Tibial nerve (tissue), 4 donors: ENCODE results near the gene GOSR1. TPM values are rescaled to one million over a fixed set of nuclear protein-coding genes. Genes with fewer than 3 reads are reported as not detected.
"Not testable (repeated sequence)": the region's sequence is repeated elsewhere in the genome, so short reads cannot be mapped to it uniquely, and the experiment has no call there.

ENCODE experiments used
- DNase-seq, 2 donors: peaks; one replicate each; pipeline ENCODE4 v3.0.0-alpha.2; 2019; ENCODE audit warnings: low spot score in 2 of 2
- H3K27ac ChIP-seq, 4 donors: fragments of 200-600 bp; sonication (generic) in 3 of 4; one replicate each; pipeline ENCODE4 v1.5.1; 2017 to 2019; ENCODE audit warnings: mild to moderate bottlenecking in 1 of 4
- H3K27me3 ChIP-seq, 2 donors: fragments of 200-600 bp; sonication (generic) in 1 of 2; one replicate each; pipeline versions ENCODE4 v1.5.1 to v1.6.0; 2017 to 2019
- H3K36me3 ChIP-seq, 3 donors: fragments of 200-600 bp; sonication (generic); one replicate each; pipeline ENCODE4 v1.5.1; 2018 to 2019
- H3K4me1 ChIP-seq, 4 donors: fragments of 200-600 bp; sonication (generic) in 3 of 4; one replicate each; pipeline ENCODE4 v1.5.1; 2017 to 2019
- H3K4me3 ChIP-seq, 4 donors: fragments of 200-600 bp; sonication (generic) in 3 of 4; one replicate each; pipeline ENCODE4 v1.5.1; 2017 to 2019; ENCODE audit warnings: mild to moderate bottlenecking in 1 of 4, moderate library complexity in 1 of 4
- H3K9me3 ChIP-seq, 4 donors: fragments of 200-600 bp; sonication (generic) in 3 of 4; one replicate each; pipeline ENCODE4 v1.5.1; 2017 to 2019
- EP300 ChIP-seq, 2 donors: sonication (generic); formaldehyde crosslinking; IDR thresholded peaks; one replicate each; pipeline ENCODE4 v1.6.1; 2017; ENCODE audit warnings: antibody characterized with exemption in 2 of 2, mild to moderate bottlenecking in 1 of 2
- POLR2A ChIP-seq, 2 donors: fragments of 450-650 bp; IDR thresholded peaks; one replicate each; pipeline ENCODE4 v1.6.1; 2017; ENCODE audit warnings: antibody characterized with exemption in 2 of 2, mild to moderate bottlenecking in 2 of 2, moderate library complexity in 2 of 2
- WGBS, 2 donors: methylation state at CpG; one replicate each; pipeline ENCODE4 v1.1.5; 2018; 5-methylcytosine and 5-hydroxymethylcytosine counted together
- total RNA-seq, 4 donors: library from RNA; depleted of rRNA; stranded (reverse); fragments of >200 nt; gene quantifications; one replicate each; pipeline ENCODE4 v1.1.0, GENCODE V29; 2016
- TF ChIP-seq, protein P1 (sequence below), 5 experiments: fragments of 200-600 bp in 3 of 5; fragments of 450-650 bp in 2 of 5; sonication (generic) in 3 of 5; IDR thresholded peaks; one replicate each; pipeline ENCODE4 v1.5.1; 2016 to 2019; ENCODE audit warnings: antibody characterized with exemption in 5 of 5, mild to moderate bottlenecking in 3 of 5, moderate library complexity in 2 of 5

The GOSR1 gene
- total RNA-seq, 4 donors from 2014 or later = 20.7 to 37.1 (median 26.4) TPM

DNA sequence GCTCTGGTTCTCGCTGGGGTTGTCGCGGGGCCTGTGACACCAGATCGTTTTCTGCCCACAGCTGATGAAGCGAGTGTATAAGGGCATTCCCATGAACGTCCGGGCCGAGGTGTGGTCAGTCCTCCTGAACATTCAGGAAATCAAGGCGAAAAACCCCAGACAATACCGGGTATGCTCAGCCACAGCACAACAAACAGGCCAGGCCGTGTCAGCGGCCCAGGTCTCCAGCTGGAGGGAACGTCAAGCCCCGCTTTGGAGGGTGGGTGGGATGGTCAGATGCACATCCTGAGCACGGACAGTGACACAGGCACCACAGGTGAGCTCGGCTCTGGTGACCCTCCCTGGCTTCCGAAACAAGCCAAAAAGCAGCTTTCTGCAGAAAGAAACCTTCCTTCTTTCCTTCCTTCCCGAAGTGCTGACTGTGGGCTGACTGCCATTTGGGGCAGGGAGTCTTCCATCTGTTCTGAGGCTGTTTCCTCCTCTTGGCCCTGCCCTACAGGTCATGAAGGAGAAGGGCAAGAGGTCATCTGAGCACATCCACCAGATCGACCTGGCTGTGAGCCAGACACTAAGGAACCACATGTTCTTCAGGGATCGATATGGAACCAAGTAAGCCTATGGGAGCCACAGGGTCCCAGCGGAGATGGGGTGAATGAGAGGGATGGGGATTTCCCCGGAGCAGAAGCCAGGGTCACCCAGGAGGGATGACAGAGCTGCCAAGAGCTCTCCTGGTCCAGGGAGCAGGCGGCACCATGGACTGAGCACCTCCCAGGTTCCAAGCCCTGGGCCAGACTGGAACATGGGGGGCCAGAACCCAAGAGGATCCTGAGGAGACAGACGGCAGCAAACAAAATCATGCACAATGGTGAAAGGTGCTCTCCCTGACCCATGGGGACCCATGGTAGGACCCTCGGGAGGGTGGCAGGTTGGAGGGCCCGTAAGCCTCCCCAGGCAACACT, 79.4 kb downstream of the GOSR1 start:
- H3K36me3 ChIP-seq = peaks cover 0 to 18% (median 0%) of the 10 kb centered on the region in 3 donors
- WGBS, 2 donors = 78 to 79% methylated on average over 21 to 26 of the region's 26 CpGs
- H3K27me3 ChIP-seq = no peaks in the 10 kb centered on the region
- no peak overlapping the region for H3K4me3 ChIP-seq
- H3K4me1 ChIP-seq = no peaks in the 10 kb centered on the region
- TF ChIP-seq, protein P1, sequence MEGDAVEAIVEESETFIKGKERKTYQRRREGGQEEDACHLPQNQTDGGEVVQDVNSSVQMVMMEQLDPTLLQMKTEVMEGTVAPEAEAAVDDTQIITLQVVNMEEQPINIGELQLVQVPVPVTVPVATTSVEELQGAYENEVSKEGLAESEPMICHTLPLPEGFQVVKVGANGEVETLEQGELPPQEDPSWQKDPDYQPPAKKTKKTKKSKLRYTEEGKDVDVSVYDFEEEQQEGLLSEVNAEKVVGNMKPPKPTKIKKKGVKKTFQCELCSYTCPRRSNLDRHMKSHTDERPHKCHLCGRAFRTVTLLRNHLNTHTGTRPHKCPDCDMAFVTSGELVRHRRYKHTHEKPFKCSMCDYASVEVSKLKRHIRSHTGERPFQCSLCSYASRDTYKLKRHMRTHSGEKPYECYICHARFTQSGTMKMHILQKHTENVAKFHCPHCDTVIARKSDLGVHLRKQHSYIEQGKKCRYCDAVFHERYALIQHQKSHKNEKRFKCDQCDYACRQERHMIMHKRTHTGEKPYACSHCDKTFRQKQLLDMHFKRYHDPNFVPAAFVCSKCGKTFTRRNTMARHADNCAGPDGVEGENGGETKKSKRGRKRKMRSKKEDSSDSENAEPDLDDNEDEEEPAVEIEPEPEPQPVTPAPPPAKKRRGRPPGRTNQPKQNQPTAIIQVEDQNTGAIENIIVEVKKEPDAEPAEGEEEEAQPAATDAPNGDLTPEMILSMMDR (IDR thresholded peaks at IDR 0.05) = no peak
- TF ChIP-seq EP300 (IDR thresholded peaks at IDR 0.05) = no peak
- no peak for TF ChIP-seq POLR2A (IDR thresholded peaks at IDR 0.05)
- DNase-seq = no peak
- no peaks in the 10 kb centered on the region for H3K9me3 ChIP-seq
- H3K27ac ChIP-seq = no peak overlapping the region

DNA sequence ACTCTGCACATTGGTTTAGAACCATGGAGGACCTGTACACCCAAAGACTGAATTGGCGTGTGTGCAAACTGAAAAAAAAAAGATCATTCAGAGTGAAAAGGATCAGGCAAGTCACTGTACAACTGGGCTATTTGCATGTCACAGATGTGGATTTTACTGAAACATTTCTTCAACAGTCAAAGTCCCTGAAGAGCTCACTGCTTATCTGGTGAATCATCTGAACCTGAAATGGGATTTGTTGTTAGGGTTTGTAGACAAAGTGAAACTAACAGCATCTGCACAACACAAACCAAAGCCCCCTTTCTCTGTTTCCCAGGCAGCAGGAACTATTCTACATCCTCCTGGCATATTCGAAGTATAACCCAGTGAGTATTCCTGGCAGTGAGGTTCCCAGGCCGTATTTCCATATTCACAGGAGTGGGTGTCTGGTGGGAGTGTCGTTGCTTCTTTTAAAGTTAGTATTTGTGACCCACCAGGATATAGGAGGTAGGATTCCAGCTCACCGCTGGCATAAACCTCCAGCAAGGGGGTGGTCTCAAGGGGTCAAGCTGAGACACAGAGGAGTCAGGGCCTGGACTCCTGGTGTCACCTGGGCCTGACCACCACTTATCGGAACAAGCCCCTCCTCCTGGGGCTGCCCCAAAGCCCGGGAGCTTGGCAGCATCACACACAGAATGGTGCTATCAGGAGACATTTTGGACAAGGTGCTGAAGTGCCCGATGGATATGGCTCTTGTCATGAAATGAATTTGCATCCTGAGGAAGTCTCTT, 80.9 kb downstream of the GOSR1 start:
- no peak overlapping the region for H3K27ac ChIP-seq
- 58 to 73% methylated on average over 7 to 8 of the region's 8 CpGs for whole genome bisulfite sequencing, 2 donors
- no peaks in the 10 kb centered on the region for H3K9me3 ChIP-seq
- H3K27me3 ChIP-seq = no peaks in the 10 kb centered on the region
- peaks cover 0 to 17% (median 0%) of the 10 kb centered on the region in 3 donors for H3K36me3 ChIP-seq
- TF ChIP-seq, protein P1 (IDR thresholded peaks at IDR 0.05) = no peak
- TF ChIP-seq POLR2A (IDR thresholded peaks at IDR 0.05) = no peak
- TF ChIP-seq EP300 (IDR thresholded peaks at IDR 0.05) = no peak
- no peak overlapping the region for H3K4me3 ChIP-seq
- no peaks in the 10 kb centered on the region for H3K4me1 ChIP-seq
- no peak for DNase-seq

DNA sequence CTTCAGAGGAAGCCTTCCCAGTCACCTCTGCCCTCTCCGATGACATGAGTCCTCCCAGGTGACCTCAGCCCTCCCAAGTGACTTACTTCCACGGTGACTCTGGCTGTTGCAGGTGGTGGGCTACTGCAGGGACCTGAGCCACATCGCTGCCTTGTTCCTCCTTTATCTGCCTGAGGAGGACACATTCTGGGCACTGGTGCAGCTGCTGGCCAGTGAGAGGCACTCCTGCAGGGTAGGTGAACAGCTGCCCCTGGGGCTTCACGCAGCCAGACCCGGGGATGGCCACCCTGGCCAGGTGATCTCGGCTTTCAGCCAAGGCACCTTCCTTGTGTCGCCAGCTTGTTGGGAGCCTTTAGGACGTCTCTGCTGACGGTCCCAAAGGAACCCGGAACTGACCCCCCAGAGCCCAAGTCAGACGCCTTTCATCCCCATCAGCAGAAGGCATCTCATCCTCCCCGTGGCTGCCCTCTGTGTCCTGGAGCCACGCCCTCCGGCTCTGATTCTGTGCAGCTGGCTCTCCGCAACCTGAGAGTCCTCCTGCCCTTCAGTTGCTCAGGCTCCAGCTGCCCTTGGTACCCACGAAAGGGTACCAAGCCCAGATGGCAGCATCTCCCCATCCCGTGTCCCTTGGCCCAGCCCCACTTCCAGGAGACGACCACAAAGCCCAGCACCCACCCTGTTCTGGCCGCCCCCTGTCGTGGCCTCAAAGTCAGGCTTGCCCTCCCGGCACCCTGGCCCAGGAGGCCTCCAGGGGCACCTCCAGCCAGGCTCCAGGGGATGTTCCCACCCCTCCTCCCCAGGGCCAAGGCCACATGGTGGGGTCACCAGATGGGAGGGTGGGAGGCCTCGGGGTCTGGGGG, 81.7 kb downstream of the GOSR1 start:
- no peaks in the 10 kb centered on the region for H3K9me3 ChIP-seq
- H3K4me1 ChIP-seq = no peaks in the 10 kb centered on the region
- TF ChIP-seq POLR2A (IDR thresholded peaks at IDR 0.05) (no peak), EP300 (IDR thresholded peaks at IDR 0.05) (no peak)
- TF ChIP-seq, protein P1 (IDR thresholded peaks at IDR 0.05) = no peak
- H3K27ac ChIP-seq = no peak overlapping the region
- DNase-seq = no peak
- H3K36me3 ChIP-seq = peaks cover 0 to 17% (median 0%) of the 10 kb centered on the region in 3 donors
- no peaks in the 10 kb centered on the region for H3K27me3 ChIP-seq
- no peak overlapping the region for H3K4me3 ChIP-seq
- 80% methylated on average over 18 to 22 of the region's 22 CpGs for WGBS, 2 donors

DNA sequence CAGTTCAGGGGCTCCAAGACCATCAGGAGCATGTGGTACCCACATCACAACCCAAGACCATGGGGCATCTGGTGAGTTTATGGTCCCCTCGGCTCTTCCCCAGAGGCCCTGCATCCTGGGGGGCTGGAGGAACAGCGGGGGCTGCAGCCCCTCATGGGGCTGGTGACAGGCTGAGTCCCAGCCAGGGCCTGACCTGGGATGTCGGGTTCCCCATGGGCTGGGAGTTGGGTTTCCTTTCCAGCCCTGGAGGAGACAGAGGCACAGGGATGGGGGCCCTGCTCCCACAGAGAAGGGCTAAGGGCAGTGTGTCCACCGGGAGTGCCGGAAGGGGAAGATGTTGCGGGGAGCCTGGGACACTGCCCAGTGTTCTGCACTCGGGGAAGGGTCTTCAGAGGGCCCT, 82.4 kb downstream of the GOSR1 start:
- TF ChIP-seq, protein P1 (IDR thresholded peaks at IDR 0.05) = no peak
- TF ChIP-seq POLR2A (IDR thresholded peaks at IDR 0.05) (no peak), EP300 (IDR thresholded peaks at IDR 0.05) (no peak)
- 70 to 86% methylated on average over 4 to 6 of the region's 7 CpGs for WGBS, 2 donors

DNA sequence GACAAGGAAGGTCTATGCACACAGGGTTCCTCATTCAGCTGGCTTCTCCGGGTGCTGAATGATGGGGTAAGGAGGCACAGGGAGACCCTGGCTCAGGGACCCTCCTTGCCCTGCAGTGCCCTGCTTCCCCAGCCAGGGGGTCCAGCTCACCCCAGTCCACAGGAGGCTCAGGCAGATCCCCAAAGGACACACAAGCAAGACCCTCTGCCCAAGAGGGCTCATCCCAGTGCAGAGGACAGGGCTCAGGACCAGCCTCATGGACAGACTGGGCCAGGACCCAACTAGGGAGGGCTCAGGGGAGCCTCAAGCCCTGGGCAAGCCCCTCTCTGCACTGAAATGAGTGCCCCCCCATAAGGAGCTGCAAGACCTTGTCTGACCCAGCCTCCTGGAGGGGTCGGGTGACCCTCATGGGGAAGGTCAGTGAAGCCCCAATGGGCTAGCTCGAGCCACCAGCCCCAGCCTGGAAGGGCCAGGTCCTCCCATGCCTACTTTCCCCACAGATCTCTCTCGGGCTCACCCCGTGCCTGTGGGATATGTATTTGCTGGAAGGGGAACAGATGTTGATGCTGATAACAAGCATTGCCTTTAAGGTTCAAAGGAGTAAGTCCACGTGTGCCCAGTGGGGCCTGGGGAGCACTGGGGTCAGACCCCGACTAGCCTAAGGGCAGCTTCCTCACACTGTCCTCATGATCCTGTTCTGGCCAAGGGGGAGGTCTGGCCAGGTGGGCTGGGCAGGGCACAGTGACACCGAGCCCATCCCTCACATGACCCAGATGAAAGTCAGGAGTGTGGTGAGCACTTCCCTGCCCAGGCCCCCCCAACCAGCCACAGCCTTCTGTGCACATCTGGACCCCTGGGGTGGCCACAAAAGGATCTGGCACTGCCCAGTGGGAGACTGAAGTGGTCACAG, 83.2 kb downstream of the GOSR1 start:
- H3K27me3 ChIP-seq, H3K9me3 ChIP-seq, DNase-seq, H3K27ac ChIP-seq, H3K4me3 ChIP-seq, H3K4me1 ChIP-seq: not testable (repeated sequence)
- peaks cover 0 to 17% (median 0%) of the 10 kb centered on the region in 3 donors for H3K36me3 ChIP-seq
- 71 to 73% methylated on average over 4 to 6 of the region's 8 CpGs for WGBS, 2 donors

More for the DNA sequence above, 82.4 kb downstream of the GOSR1 start:
- Histone ChIP-seq H3K36me3 (peaks cover 0 to 17% (median 0%) of the 10 kb centered on the region in 3 donors), H3K4me1 (no peaks in the 10 kb centered on the region), H3K27me3 (no peaks in the 10 kb centered on the region), H3K9me3 (no peaks in the 10 kb centered on the region), H3K27ac (no peak overlapping the region), H3K4me3 (no peak overlapping the region)
- no peak for DNase-seq

DNA sequence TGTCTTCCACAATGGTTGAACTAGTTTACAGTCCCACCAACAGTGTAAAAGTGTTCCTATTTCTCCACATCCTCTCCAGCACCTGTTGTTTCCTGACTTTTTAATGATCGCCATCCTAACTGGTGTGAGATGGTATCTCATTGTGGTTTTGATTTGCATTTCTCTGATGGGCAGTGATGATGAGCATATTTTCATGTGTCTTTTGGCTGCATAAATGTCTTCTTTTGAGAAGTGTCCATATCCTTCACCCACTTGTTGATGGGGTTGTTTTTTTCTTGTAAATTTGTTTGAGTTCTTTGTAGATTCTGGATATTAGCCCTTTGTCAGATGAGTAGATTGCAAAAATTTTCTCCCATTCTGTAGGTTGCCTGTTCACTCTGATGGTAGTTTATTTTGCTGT, 84.6 kb downstream of the GOSR1 start:
- H3K36me3 ChIP-seq, H3K4me1 ChIP-seq, DNase-seq, H3K4me3 ChIP-seq, H3K9me3 ChIP-seq, H3K27ac ChIP-seq: not testable (repeated sequence)
- WGBS, 2 donors = 73 to 92% methylated on average over 1 of the region's 1 CpG
- H3K27me3 ChIP-seq = peaks cover 0 to 15% of the 10 kb centered on the region in 2 donors
